ENCODE results near the gene ZNF585A. TPM values are rescaled to one million over a fixed set of nuclear protein-coding genes. Genes with fewer than 3 reads are reported as not detected.

The ZNF585A gene
- total and polyA plus RNA-seq, 2 of the 8 experiments (the other 6 are each of a cell fraction or from before 2014, with no cell fraction given): 4.5 to 8.3 TPM

- 93% methylated on average over 9 of the region's 9 CpGs; no CpG with 5 or more reads in 1 of the 2 experiments for WGBS, 2 experiments (ENCODE audit: extremely low coverage in 1 of 2, insufficient coverage in 1 of 2, insufficient read length in 1 of 2, insufficient replicate concordance in 2 of 2, low coverage in 1 of 2, low lambda C conversion rate in 2 of 2, missing lambda C conversion rate in 1 of 2)
- no peaks in the 10 kb centered on the region for H3K4me1 ChIP-seq (replicated peaks in 1 of 4; ENCODE audit: control insufficient read depth in 3 of 4, insufficient read depth in 4 of 4, low read length in 3 of 4)
- TF ChIP-seq PHF8 (conservative IDR thresholded peaks at IDR 0.05; ENCODE audit: low read depth, low read length): no peak
- TF ChIP-seq RAD21 (IDR thresholded peaks at IDR 0.05 in 1 of 2, conservative IDR thresholded peaks at IDR 0.05 in 1 of 2; ENCODE audit: low read depth in 2 of 2, low read length in 2 of 2): peak; percentile 66
- TF ChIP-seq, protein P1, sequence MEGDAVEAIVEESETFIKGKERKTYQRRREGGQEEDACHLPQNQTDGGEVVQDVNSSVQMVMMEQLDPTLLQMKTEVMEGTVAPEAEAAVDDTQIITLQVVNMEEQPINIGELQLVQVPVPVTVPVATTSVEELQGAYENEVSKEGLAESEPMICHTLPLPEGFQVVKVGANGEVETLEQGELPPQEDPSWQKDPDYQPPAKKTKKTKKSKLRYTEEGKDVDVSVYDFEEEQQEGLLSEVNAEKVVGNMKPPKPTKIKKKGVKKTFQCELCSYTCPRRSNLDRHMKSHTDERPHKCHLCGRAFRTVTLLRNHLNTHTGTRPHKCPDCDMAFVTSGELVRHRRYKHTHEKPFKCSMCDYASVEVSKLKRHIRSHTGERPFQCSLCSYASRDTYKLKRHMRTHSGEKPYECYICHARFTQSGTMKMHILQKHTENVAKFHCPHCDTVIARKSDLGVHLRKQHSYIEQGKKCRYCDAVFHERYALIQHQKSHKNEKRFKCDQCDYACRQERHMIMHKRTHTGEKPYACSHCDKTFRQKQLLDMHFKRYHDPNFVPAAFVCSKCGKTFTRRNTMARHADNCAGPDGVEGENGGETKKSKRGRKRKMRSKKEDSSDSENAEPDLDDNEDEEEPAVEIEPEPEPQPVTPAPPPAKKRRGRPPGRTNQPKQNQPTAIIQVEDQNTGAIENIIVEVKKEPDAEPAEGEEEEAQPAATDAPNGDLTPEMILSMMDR (IDR thresholded peaks at IDR 0.05; ENCODE audit: control extremely low read depth in 1 of 3, insufficient read depth in 1 of 3, low read depth in 1 of 3, low read length in 3 of 3): peak in 2 of 3 experiments; percentile 41 to 51; a peak in 3 of 4 replicates
- no peaks in the 10 kb centered on the region for H3K27me3 ChIP-seq (replicated peaks in 1 of 4; ENCODE audit: control insufficient read depth in 3 of 4, extremely low read depth in 1 of 4, insufficient read depth in 3 of 4, low read length in 3 of 4)
- FAIRE-seq: no peak
- H3K79me2 ChIP-seq (ENCODE audit: control insufficient read depth in 1 of 2, insufficient read depth in 2 of 2, low read length in 2 of 2): no peaks in the 10 kb centered on the region
- no peak overlapping the region for H2AFZ ChIP-seq (ENCODE audit: low read length)
- H3K4ac ChIP-seq (replicated peaks; ENCODE audit: insufficient read length, low read depth, low read length): no peak overlapping the region
- H3K23me2 ChIP-seq (ENCODE audit: low read depth, low read length): no peaks in the 10 kb centered on the region
- H4K5ac ChIP-seq (ENCODE audit: insufficient read length, low read depth, low read length): no peak overlapping the region
- no peak overlapping the region for H4K91ac ChIP-seq (replicated peaks; ENCODE audit: insufficient read length, low read length)
- H3K9ac ChIP-seq (replicated peaks in 1 of 4; ENCODE audit: extremely low read depth in 1 of 4, low read depth in 3 of 4, low read length in 3 of 4): no peak overlapping the region
- H2BK20ac ChIP-seq (ENCODE audit: low read length): no peak overlapping the region
- peaks cover 0 to 29% (median 0%) of the 10 kb centered on the region in 4 experiments; a peak in 3 of 8 replicates for H3K36me3 ChIP-seq (ENCODE audit: control insufficient read depth in 2 of 4, insufficient read depth in 4 of 4, low read length in 3 of 4)
- DNase-seq (ENCODE audit: low read depth in 1 of 2, low spot score in 2 of 2): no peak
- no peak overlapping the region for H3K4me3 ChIP-seq (ENCODE audit: extremely low read depth in 1 of 4, insufficient read depth in 2 of 4, low read depth in 3 of 4, low read length in 4 of 4)
- no peak overlapping the region for H3K23ac ChIP-seq (ENCODE audit: insufficient read length)
- no peak overlapping the region for H2BK120ac ChIP-seq (replicated peaks; ENCODE audit: low read depth, low read length)
- H4K20me1 ChIP-seq (replicated peaks in 1 of 2; ENCODE audit: control insufficient read depth in 1 of 2, insufficient read depth in 2 of 2, low read length in 2 of 2): no peaks in the 10 kb centered on the region
- no peak overlapping the region for H2BK5ac ChIP-seq (ENCODE audit: low read depth, low read length)
- no peak overlapping the region for H3K4me2 ChIP-seq (ENCODE audit: insufficient read depth in 1 of 2, low read depth in 2 of 2, low read length in 2 of 2)
- H3K9me3 ChIP-seq (ENCODE audit: insufficient read depth in 2 of 2, low read depth in 1 of 2, low read length in 1 of 2): peaks cover 37 to 44% of the 10 kb centered on the region in 2 experiments
- H2AK5ac ChIP-seq (ENCODE audit: low read depth, low read length): no peak overlapping the region
- H3K27ac ChIP-seq (ENCODE audit: low read depth, low read length): no peak overlapping the region
- no peak overlapping the region for H3K18ac ChIP-seq (ENCODE audit: extremely low read depth, low read length)
- H3K79me1 ChIP-seq (ENCODE audit: low read depth, low read length): no peaks in the 10 kb centered on the region
- H3K56ac ChIP-seq (replicated peaks; ENCODE audit: insufficient read length, low read depth, low read length): no peak overlapping the region
- no peak overlapping the region for H3K14ac ChIP-seq (ENCODE audit: insufficient read length)
- H2BK12ac ChIP-seq (ENCODE audit: low read depth, low read length): no peak overlapping the region
- ChIA-PET POLR2A (ENCODE audit: partially characterized antibody) (no interaction called here), CTCF (ENCODE audit: partially characterized antibody) (no interaction called here)
- no peak overlapping the region for H4K8ac ChIP-seq (ENCODE audit: extremely low read depth, insufficient read depth, low read length)
- no peak overlapping the region for H2BK15ac ChIP-seq (ENCODE audit: low read length)
Measured at GRCh38 chr19:37114001-37114400, 58.5 kb downstream of the ZNF585A start.

All from H1 (cell line).